Effector memory CD4-positive, alpha-beta T cell (primary cell): Measurements from ENCODE around the gene DNAJC15.

Experiments
- DNase-seq, 3 donors: peaks; one replicate each; pipeline ENCODE4 v3.0.0-alpha.2; 2020
- H3K27ac ChIP-seq: 2 replicates; pipeline ENCODE4 v1.7.0; 2013; ENCODE audit warnings: mild to moderate bottlenecking, low read length, moderate library complexity; ENCODE audit not compliant: insufficient read depth, poor library complexity, severe bottlenecking
- H3K27me3 ChIP-seq: replicated peaks from 2 replicates; pipeline ENCODE4 v1.7.0; 2013; ENCODE audit warnings: mild to moderate bottlenecking, low read length; ENCODE audit not compliant: insufficient read depth, control insufficient read depth, poor library complexity, severe bottlenecking
- H3K36me3 ChIP-seq: 2 replicates; pipeline ENCODE4 v1.7.0; 2013; ENCODE audit warnings: mild to moderate bottlenecking, low read length, moderate library complexity; ENCODE audit not compliant: control insufficient read depth, insufficient read depth
- H3K4me1 ChIP-seq: 2 replicates; pipeline ENCODE4 v1.7.0; 2013; ENCODE audit warnings: low read length, mild to moderate bottlenecking; ENCODE audit not compliant: control insufficient read depth, insufficient read depth, poor library complexity, severe bottlenecking
- H3K4me3 ChIP-seq: 2 replicates; pipeline ENCODE4 v1.7.0; 2013; ENCODE audit warnings: low read length, low read depth, mild to moderate bottlenecking; ENCODE audit not compliant: insufficient read depth, poor library complexity, severe bottlenecking
- H3K9me3 ChIP-seq: 2 replicates; pipeline ENCODE4 v1.7.0; 2013; ENCODE audit warnings: mild to moderate bottlenecking, low read length, moderate library complexity; ENCODE audit not compliant: control insufficient read depth

DNAJC15 gene

GRCh38 chr13:43094901-43095300 lies 71.5 kb downstream of the DNAJC15 start:
- no peak overlapping the region for H3K27ac ChIP-seq
- no peak overlapping the region for H3K4me3 ChIP-seq
- H3K4me1 ChIP-seq: no peaks in the 10 kb centered on the region
- H3K36me3 ChIP-seq: no peaks in the 10 kb centered on the region
- H3K27me3 ChIP-seq: no peaks in the 10 kb centered on the region
- DNase-seq: no peak
- no peaks in the 10 kb centered on the region for H3K9me3 ChIP-seq

- H3K36me3 ChIP-seq: no peaks in the 10 kb centered on the region
- DNase-seq: no peak
- H3K9me3 ChIP-seq: no peaks in the 10 kb centered on the region
These were observed 72.7 kb downstream of the DNAJC15 start for GRCh38 chr13:43095771-43096719.

GRCh38 chr13:43100667-43101066 lies 77.3 kb downstream of the DNAJC15 start:
- DNase-seq: no peak
- H3K27ac ChIP-seq: no peak overlapping the region
- no peaks in the 10 kb centered on the region for H3K4me1 ChIP-seq
- H3K4me3 ChIP-seq: no peak overlapping the region
- H3K36me3 ChIP-seq: no peaks in the 10 kb centered on the region
- no peaks in the 10 kb centered on the region for H3K27me3 ChIP-seq
- H3K9me3 ChIP-seq: no peaks in the 10 kb centered on the region

More at GRCh38 chr13:43095771-43096719, 72.7 kb downstream of the DNAJC15 start:
- H3K4me3 ChIP-seq: no peak overlapping the region
- no peaks in the 10 kb centered on the region for H3K4me1 ChIP-seq
- no peaks in the 10 kb centered on the region for H3K27me3 ChIP-seq
- H3K27ac ChIP-seq: no peak overlapping the region

GRCh38 chr13:43102304-43102703 lies 78.9 kb downstream of the DNAJC15 start:
- DNase-seq: no peak
- Histone ChIP-seq H3K9me3 (no peaks in the 10 kb centered on the region), H3K4me1 (no peaks in the 10 kb centered on the region), H3K27me3 (no peaks in the 10 kb centered on the region), H3K27ac (no peak overlapping the region), H3K4me3 (no peak overlapping the region), H3K36me3 (no peaks in the 10 kb centered on the region)

GRCh38 chr13:43107780-43108179 lies 84.4 kb downstream of the DNAJC15 start:
- Histone ChIP-seq H3K4me3 (no peak overlapping the region), H3K9me3 (no peaks in the 10 kb centered on the region), H3K36me3 (no peaks in the 10 kb centered on the region), H3K27me3 (no peaks in the 10 kb centered on the region), H3K4me1 (no peaks in the 10 kb centered on the region), H3K27ac (no peak overlapping the region)
- DNase-seq: no peak

GRCh38 chr13:43110036-43110435 lies 86.7 kb downstream of the DNAJC15 start:
- H3K4me1 ChIP-seq: no peaks in the 10 kb centered on the region
- no peaks in the 10 kb centered on the region for H3K36me3 ChIP-seq
- no peak overlapping the region for H3K27ac ChIP-seq
- no peaks in the 10 kb centered on the region for H3K27me3 ChIP-seq
- no peaks in the 10 kb centered on the region for H3K9me3 ChIP-seq
- DNase-seq: no peak
- no peak overlapping the region for H3K4me3 ChIP-seq

GRCh38 chr13:43110658-43111057 lies 87.3 kb downstream of the DNAJC15 start:
- no peak overlapping the region for H3K4me3 ChIP-seq
- no peaks in the 10 kb centered on the region for H3K4me1 ChIP-seq
- H3K27ac ChIP-seq: no peak overlapping the region
- DNase-seq: no peak
- H3K27me3 ChIP-seq: no peaks in the 10 kb centered on the region
- no peaks in the 10 kb centered on the region for H3K9me3 ChIP-seq
- no peaks in the 10 kb centered on the region for H3K36me3 ChIP-seq

GRCh38 chr13:43111559-43112400 lies 88.4 kb downstream of the DNAJC15 start:
- Histone ChIP-seq H3K27me3 (no peaks in the 10 kb centered on the region), H3K36me3 (no peaks in the 10 kb centered on the region), H3K9me3 (no peaks in the 10 kb centered on the region), H3K27ac (no peak overlapping the region), H3K4me1 (no peaks in the 10 kb centered on the region), H3K4me3 (no peak overlapping the region)
- DNase-seq: no peak

GRCh38 chr13:43113603-43114002 lies 90.2 kb downstream of the DNAJC15 start:
- H3K9me3 ChIP-seq: no peaks in the 10 kb centered on the region
- no peaks in the 10 kb centered on the region for H3K4me1 ChIP-seq
- H3K27me3 ChIP-seq: no peaks in the 10 kb centered on the region
- H3K36me3 ChIP-seq: no peaks in the 10 kb centered on the region
- H3K4me3 ChIP-seq: no peak overlapping the region
- no peak for DNase-seq
- no peak overlapping the region for H3K27ac ChIP-seq

GRCh38 chr13:43114504-43114903 lies 91.1 kb downstream of the DNAJC15 start:
- H3K4me3 ChIP-seq: no peak overlapping the region
- no peak for DNase-seq
- H3K27ac ChIP-seq: no peak overlapping the region

More at GRCh38 chr13:43114504-43114903, 91.1 kb downstream of the DNAJC15 start:
- Histone ChIP-seq H3K27me3 (no peaks in the 10 kb centered on the region), H3K9me3 (no peaks in the 10 kb centered on the region), H3K4me1 (no peaks in the 10 kb centered on the region), H3K36me3 (no peaks in the 10 kb centered on the region)
